OCI-LY7 (cell line): ENCODE measurements around the gene ZBTB5. TPM values are rescaled to one million over a fixed set of nuclear protein-coding genes. Genes with fewer than 3 reads are reported as not detected.
A peak's percentile ranks its signal among the peaks of the same experiment; 100 is the strongest.

Source experiments
- BruUV-seq: library from RNA; stranded (reverse); fragments of 400-500 nt; replicated peaks from 2 replicates; lab custom pipeline; 2021; lab: Mats Ljungman, UMichigan
- CTCF ChIA-PET: fragments of 300-600 bp; sonication (Branson Sonifier 250); formaldehyde crosslinking; loops from one replicate; lab custom pipeline; 2022; ENCODE audit warnings: antibody characterized with exemption; ENCODE audit not compliant: unreplicated experiment; lab: Charles Lee
- POLR2A ChIA-PET: fragments of 300-600 bp; sonication (Branson Sonifier 250); formaldehyde crosslinking; loops from one replicate; lab custom pipeline; 2022; ENCODE audit warnings: antibody characterized with exemption; lab: Charles Lee
- DNase-seq: peaks from one replicate; pipeline ENCODE4 v3.0.0-alpha.2; 2015; ENCODE audit warnings: low spot score
- H2AFZ ChIP-seq: fragments of 200-600 bp; sonication (generic), shearing (Covaris generic); 2 replicates; pipeline ENCODE4 v1.6.1; 2014; ENCODE audit warnings: mild to moderate bottlenecking, antibody characterized with exemption, low read length, moderate library complexity
- H3K27ac ChIP-seq: fragments of 200-600 bp; sonication (generic); 2 replicates; pipeline ENCODE4 v1.5.1; 2014; ENCODE audit warnings: mixed run types, low read depth, mild to moderate bottlenecking, moderate library complexity, low read length, inconsistent platforms; ENCODE audit not compliant: poor library complexity, severe bottlenecking
- H3K36me3 ChIP-seq: fragments of 200-600 bp; sonication (generic); 2 replicates; pipeline ENCODE4 v1.6.1; 2014; ENCODE audit warnings: mild to moderate bottlenecking, antibody characterized with exemption, low read length, moderate library complexity, mixed read lengths; ENCODE audit not compliant: insufficient read depth
- H3K4me1 ChIP-seq: fragments of 200-600 bp; sonication (generic); 2 replicates; pipeline ENCODE4 v1.5.1; 2014; ENCODE audit warnings: mild to moderate bottlenecking, low read length; ENCODE audit not compliant: insufficient read depth, poor library complexity, severe bottlenecking
- H3K4me2 ChIP-seq: fragments of 200-600 bp; sonication (generic); 2 replicates; pipeline ENCODE4 v1.6.1; 2014; ENCODE audit warnings: mild to moderate bottlenecking, low read length
- H3K4me3 ChIP-seq: fragments of 200-600 bp; sonication (generic); 2 replicates; pipeline ENCODE4 v1.5.1; 2014; ENCODE audit warnings: mild to moderate bottlenecking, low read depth, low read length; ENCODE audit not compliant: poor library complexity, severe bottlenecking
- H3K79me2 ChIP-seq: fragments of 200-600 bp; sonication (generic); 2 replicates; pipeline ENCODE4 v1.6.1; 2016; ENCODE audit warnings: low read depth, mild to moderate bottlenecking, low read length, moderate library complexity, mixed read lengths; ENCODE audit not compliant: insufficient read depth
- H3K9me2 ChIP-seq: fragments of 200-600 bp; sonication (generic); 2 replicates; pipeline ENCODE4 v1.6.1; 2016; ENCODE audit warnings: mild to moderate bottlenecking, low read length, mixed read lengths; ENCODE audit not compliant: insufficient read depth
- H3K9me3 ChIP-seq: fragments of 200-600 bp; sonication (generic); 2 replicates; pipeline ENCODE4 v1.6.1; 2014; ENCODE audit warnings: mild to moderate bottlenecking, mixed run types, low read length, mixed read lengths
- H4K20me1 ChIP-seq: fragments of 200-600 bp; sonication (generic); 2 replicates; pipeline ENCODE4 v1.6.1; 2014; ENCODE audit warnings: mild to moderate bottlenecking, antibody characterized with exemption, low read length, moderate library complexity, mixed read lengths; ENCODE audit not compliant: insufficient read depth
- CTCF ChIP-seq: fragments of 200-600 bp; sonication (generic); conservative IDR thresholded peaks from 2 replicates; pipeline ENCODE4 v1.5.1; 2014; ENCODE audit warnings: mild to moderate bottlenecking, antibody characterized with exemption, low read length, moderate library complexity, mixed read lengths
- EZH2phosphoT487 ChIP-seq: fragments of 200-600 bp; sonication (generic); IDR thresholded peaks from 2 replicates; pipeline ENCODE4 v1.6.1; 2018; ENCODE audit warnings: low read depth, borderline replicate concordance, mild to moderate bottlenecking, mixed run types, antibody characterized with exemption, low read length, moderate library complexity, mixed read lengths
- intact Hi-C: fragments of 100-400 bp; cut with micrococcal nuclease; formaldehyde crosslinking; loops from one replicate; pipeline ENCODE4 v1.10.0; 2022; ENCODE audit not compliant: unreplicated experiment
- total RNA-seq, 2 experiments: library from RNA; depleted of rRNA in 1 of 2; stranded (reverse); fragments of >200 nt in 1 of 2; shearing (Covaris generic) in 1 of 2; gene quantifications; 2 replicates each; pipeline ENCODE4 v1.2.3, GENCODE V29; 2014 to 2022

The ZBTB5 gene
- total RNA-seq, 2 experiments from 2014 or later: 20.2 to 31.9 TPM

GRCh38 chr9:37423508-37423907 lies 41.7 kb downstream of the ZBTB5 start:
- ChIA-PET CTCF (no interaction called here), POLR2A (interaction anchor here (0.6 to 1.6 kb wide), 5 partner anchors 11 to 80 kb away, joined by 3 to 7 read pairs (median 4); no protein-coding TSS in a partner anchor)
- Histone ChIP-seq H3K4me1 (peaks cover 45% of the 10 kb centered on the region), H3K79me2 (peaks cover 17% of the 10 kb centered on the region; the same call in 1 of the 2 replicates), H3K27ac (no peak overlapping the region), H2AFZ (no peak overlapping the region), H3K36me3 (peaks cover 46% of the 10 kb centered on the region), H3K4me3 (peak overlapping the region; percentile 82), H3K4me2 (peak overlapping the region; percentile 74), H4K20me1 (no peaks in the 10 kb centered on the region), H3K9me3 (no peaks in the 10 kb centered on the region), H3K9me2 (no peaks in the 10 kb centered on the region)
- intact Hi-C loops: loop anchor here (2.0 to 10.0 kb wide), 2 partner anchors 41 to 659 kb away; partner anchors contain the start of gene ZBTB5
- BruUV-seq: no TSS peak
- TF ChIP-seq CTCF (no peak), EZH2phosphoT487 (no peak)
- no peak for DNase-seq

- H3K4me2 ChIP-seq: peak within 1 kb of the TSS; percentile 74
- intact Hi-C loops: loop anchor here (2.0 to 10.0 kb wide), 2 partner anchors 42 to 658 kb away; partner anchors contain the start of gene ZBTB5
- H3K9me3 ChIP-seq: no peaks in the 10 kb centered on the region
- H3K79me2 ChIP-seq: peaks cover 17% of the 10 kb centered on the region; the same call in 1 of the 2 replicates
- peak within 1 kb of the TSS; percentile 55 for H3K27ac ChIP-seq
- peaks cover 36% of the 10 kb centered on the region for H3K36me3 ChIP-seq
- POLR2A ChIA-PET: interaction anchor here (0.6 to 1.6 kb wide), 7 partner anchors 10 to 153 kb away, joined by 3 to 5 read pairs (median 3); no protein-coding TSS in a partner anchor
- peak within 1 kb of the TSS; percentile 82 for H3K4me3 ChIP-seq
- no peaks in the 10 kb centered on the region for H4K20me1 ChIP-seq
- H3K4me1 ChIP-seq: peaks cover 55% of the 10 kb centered on the region
- H2AFZ ChIP-seq: peak within 1 kb of the TSS; percentile 59
- TF ChIP-seq CTCF (no peak), EZH2phosphoT487 (no peak)
- CTCF ChIA-PET: no interaction called here
- BruUV-seq: TSS peak; percentile 76
- peak; percentile 85 for DNase-seq
- no peaks in the 10 kb centered on the region for H3K9me2 ChIP-seq
These were observed 42.8 kb downstream of the ZBTB5 start, which contains the start of gene GRHPR for GRCh38 chr9:37422289-37423104. TSS of gene GRHPR (plus strand) at chr9:37422696. CDS start at chr9:37422751, 55 bp downstream.
